OCI-LY3 (cell line): ENCODE results near the gene CRTC3.

ENCODE experiments used
- H2AFZ ChIP-seq: fragments of 200-600, 300-600 bp; shearing (Covaris generic); 2 replicates; pipeline ENCODE4 v1.6.0; 2014; ENCODE audit warnings: antibody characterized with exemption, low read depth, low read length
- H3K27ac ChIP-seq: fragments of 200-600, 300-600 bp; sonication (generic); 2 replicates; pipeline ENCODE4 v1.5.1; 2014; ENCODE audit warnings: mild to moderate bottlenecking, low read length, moderate library complexity, mixed read lengths
- H3K27me3 ChIP-seq: fragments of 200-600, 300-600 bp; sonication (generic); 2 replicates; pipeline ENCODE4 v1.6.1; 2014; ENCODE audit warnings: low read depth, low read length, mixed read lengths
- H3K36me3 ChIP-seq: fragments of 200-600, 300-600 bp; sonication (generic); replicated peaks from 2 replicates; pipeline ENCODE3; 2014; ENCODE audit warnings: low read depth, low read length, mixed read lengths
- H3K4me1 ChIP-seq: fragments of 300-600, 200-600 bp; sonication (generic); 2 replicates; pipeline ENCODE4 v1.6.1; 2014; ENCODE audit warnings: low read length, mixed read lengths
- H3K4me2 ChIP-seq: fragments of 200-600, 300-600 bp; sonication (generic); 2 replicates; pipeline ENCODE4 v1.6.1; 2014; ENCODE audit warnings: low read length, mixed read lengths
- H3K4me3 ChIP-seq: fragments of 300-600, 200-600 bp; sonication (generic); 2 replicates; pipeline ENCODE4 v1.5.1; 2014; ENCODE audit warnings: antibody characterized with exemption, mild to moderate bottlenecking, low read length, moderate library complexity
- H3K79me2 ChIP-seq: fragments of 300-600, 200-600 bp; shearing (Covaris generic); 2 replicates; pipeline ENCODE4 v1.6.1; 2014; ENCODE audit warnings: mild to moderate bottlenecking, low read length, mixed read lengths
- H3K9ac ChIP-seq: fragments of 300-600, 200-600 bp; shearing (Covaris generic); 2 replicates; pipeline ENCODE4 v1.6.0; 2014; ENCODE audit warnings: mild to moderate bottlenecking, low read length, moderate library complexity
- H3K9me3 ChIP-seq: fragments of 200-600, 300-600 bp; shearing (Covaris generic); 2 replicates; pipeline ENCODE4 v1.6.1; 2014; ENCODE audit warnings: low read length, mixed read lengths; ENCODE audit not compliant: insufficient read depth
- H4K20me1 ChIP-seq: fragments of 200-600, 300-600 bp; sonication (generic); 2 replicates; pipeline ENCODE4 v1.6.1; 2016; ENCODE audit warnings: low read length, mixed read lengths; ENCODE audit not compliant: insufficient read depth
- EZH2phosphoT487 ChIP-seq: fragments of 200-600 bp; shearing (Covaris generic); IDR thresholded peaks from 2 replicates; pipeline ENCODE4 v1.6.1; 2018; ENCODE audit warnings: antibody characterized with exemption, mixed run types, low read depth
- TF ChIP-seq, protein P1 (sequence below): fragments of 200-600, 300-600 bp; sonication (generic); IDR thresholded peaks from 2 replicates; pipeline ENCODE4 v1.5.1; 2014; ENCODE audit warnings: antibody characterized with exemption, low read length, low read depth

CRTC3 gene

GRCh38 chr15:90611157-90611556 is 81.4 kb downstream of the CRTC3 start:
- H2AFZ ChIP-seq = no peak overlapping the region
- H3K4me3 ChIP-seq = no peak overlapping the region
- no peaks in the 10 kb centered on the region for H3K4me1 ChIP-seq
- H4K20me1 ChIP-seq = no peaks in the 10 kb centered on the region
- no peaks in the 10 kb centered on the region for H3K27me3 ChIP-seq
- TF ChIP-seq EZH2phosphoT487 = no peak
- TF ChIP-seq, protein P1, sequence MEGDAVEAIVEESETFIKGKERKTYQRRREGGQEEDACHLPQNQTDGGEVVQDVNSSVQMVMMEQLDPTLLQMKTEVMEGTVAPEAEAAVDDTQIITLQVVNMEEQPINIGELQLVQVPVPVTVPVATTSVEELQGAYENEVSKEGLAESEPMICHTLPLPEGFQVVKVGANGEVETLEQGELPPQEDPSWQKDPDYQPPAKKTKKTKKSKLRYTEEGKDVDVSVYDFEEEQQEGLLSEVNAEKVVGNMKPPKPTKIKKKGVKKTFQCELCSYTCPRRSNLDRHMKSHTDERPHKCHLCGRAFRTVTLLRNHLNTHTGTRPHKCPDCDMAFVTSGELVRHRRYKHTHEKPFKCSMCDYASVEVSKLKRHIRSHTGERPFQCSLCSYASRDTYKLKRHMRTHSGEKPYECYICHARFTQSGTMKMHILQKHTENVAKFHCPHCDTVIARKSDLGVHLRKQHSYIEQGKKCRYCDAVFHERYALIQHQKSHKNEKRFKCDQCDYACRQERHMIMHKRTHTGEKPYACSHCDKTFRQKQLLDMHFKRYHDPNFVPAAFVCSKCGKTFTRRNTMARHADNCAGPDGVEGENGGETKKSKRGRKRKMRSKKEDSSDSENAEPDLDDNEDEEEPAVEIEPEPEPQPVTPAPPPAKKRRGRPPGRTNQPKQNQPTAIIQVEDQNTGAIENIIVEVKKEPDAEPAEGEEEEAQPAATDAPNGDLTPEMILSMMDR = no peak
- H3K4me2 ChIP-seq = no peak overlapping the region
- no peak overlapping the region for H3K27ac ChIP-seq
- no peaks in the 10 kb centered on the region for H3K9me3 ChIP-seq
- no peaks in the 10 kb centered on the region for H3K36me3 ChIP-seq
- H3K9ac ChIP-seq = no peak overlapping the region
- no peaks in the 10 kb centered on the region for H3K79me2 ChIP-seq

- no peak overlapping the region for H3K9ac ChIP-seq
- no peak overlapping the region for H3K27ac ChIP-seq
- peaks cover 4% of the 10 kb centered on the region for H3K36me3 ChIP-seq
- no peaks in the 10 kb centered on the region for H4K20me1 ChIP-seq
- no peaks in the 10 kb centered on the region for H3K27me3 ChIP-seq
- H3K4me2 ChIP-seq = no peak overlapping the region
- H3K4me3 ChIP-seq = no peak overlapping the region
- H3K79me2 ChIP-seq = no peaks in the 10 kb centered on the region
- TF ChIP-seq EZH2phosphoT487 = no peak
- TF ChIP-seq, protein P1 = no peak
- no peak overlapping the region for H2AFZ ChIP-seq
- peaks cover 34% of the 10 kb centered on the region for H3K4me1 ChIP-seq
- no peaks in the 10 kb centered on the region for H3K9me3 ChIP-seq
These were observed 87.4 kb downstream of the CRTC3 start for GRCh38 chr15:90617171-90617570.

DNA sequence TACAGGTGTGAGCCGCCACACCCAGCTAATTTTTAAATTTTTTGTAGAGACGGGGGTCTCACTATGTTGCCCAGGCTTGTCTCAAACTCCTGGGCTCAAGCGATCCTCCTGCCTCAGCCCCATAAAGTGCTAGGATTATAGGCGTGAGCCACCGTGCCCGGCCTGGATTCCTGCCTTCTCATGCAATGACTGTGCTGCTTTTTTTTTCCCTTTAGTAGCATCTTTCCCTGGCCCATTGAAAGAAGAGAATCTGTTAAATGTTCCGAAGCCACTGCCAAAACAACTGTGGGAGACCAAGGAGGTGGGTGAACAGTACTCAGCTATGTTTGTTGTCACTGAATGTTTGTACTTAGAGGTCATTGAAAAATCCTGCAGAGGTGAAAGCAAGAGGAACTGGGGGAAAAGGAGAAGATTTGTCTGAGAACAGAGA is 88.0 kb downstream of the CRTC3 start:
- no peak overlapping the region for H3K4me3 ChIP-seq
- peaks cover 34% of the 10 kb centered on the region for H3K4me1 ChIP-seq
- H3K9me3 ChIP-seq = no peaks in the 10 kb centered on the region
- H3K27me3 ChIP-seq = no peaks in the 10 kb centered on the region
- TF ChIP-seq, protein P1 = no peak
- TF ChIP-seq EZH2phosphoT487 = no peak
- no peaks in the 10 kb centered on the region for H4K20me1 ChIP-seq
- H3K79me2 ChIP-seq = no peaks in the 10 kb centered on the region
- peaks cover 4% of the 10 kb centered on the region for H3K36me3 ChIP-seq
- no peak overlapping the region for H2AFZ ChIP-seq
- no peak overlapping the region for H3K27ac ChIP-seq
- H3K9ac ChIP-seq = no peak overlapping the region
- no peak overlapping the region for H3K4me2 ChIP-seq

DNA sequence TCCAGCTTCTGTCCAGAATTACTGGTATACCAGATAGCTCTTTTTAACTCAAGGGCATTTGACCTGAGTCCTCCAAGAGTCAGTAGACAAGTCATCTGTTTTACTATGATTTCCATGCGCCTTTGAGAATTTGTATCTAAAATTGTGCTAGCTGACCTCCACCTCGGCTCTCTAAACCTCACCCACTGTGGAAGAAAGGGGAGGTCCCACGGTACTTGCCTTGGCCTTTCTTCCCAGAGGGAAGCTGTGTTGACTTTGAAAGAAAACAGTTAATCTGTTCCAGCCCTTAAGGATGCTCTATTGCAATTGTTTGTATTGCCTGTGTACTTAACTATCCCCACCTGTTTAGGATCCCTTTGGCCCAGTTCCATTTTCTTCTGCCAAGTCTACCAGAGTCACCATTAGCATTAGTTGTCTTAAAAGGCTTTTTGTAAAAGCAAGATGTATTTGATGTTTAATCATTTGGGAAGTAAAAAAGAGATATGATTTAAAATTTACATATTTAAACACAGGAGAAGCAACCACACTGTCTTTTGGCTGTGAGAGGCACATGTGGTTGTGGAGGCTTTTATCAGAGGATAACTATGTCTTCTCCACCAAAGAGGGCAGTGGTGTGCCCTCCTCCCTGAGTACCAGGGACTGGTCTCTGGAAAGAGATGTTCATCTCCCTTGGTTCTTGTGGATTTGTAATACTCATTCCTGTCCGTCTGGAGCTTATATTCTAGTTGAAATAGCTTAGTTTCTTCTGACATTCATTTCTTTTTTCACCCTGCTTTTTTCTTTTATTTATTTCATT is 88.8 kb downstream of the CRTC3 start:
- Histone ChIP-seq H3K27me3 (no peaks in the 10 kb centered on the region), H3K4me2 (peak overlapping the region; percentile 17)
- TF ChIP-seq, protein P1 = peak; percentile 29; the same call in 1 of the 2 replicates
- TF ChIP-seq EZH2phosphoT487 = no peak

More for the DNA sequence above, 88.8 kb downstream of the CRTC3 start:
- no peaks in the 10 kb centered on the region for H4K20me1 ChIP-seq
- H3K4me1 ChIP-seq = peaks cover 34% of the 10 kb centered on the region
- H3K9ac ChIP-seq = 0 out of 2 replicates have a peak overlapping the region, but pooled peaks have one; percentile 1
- H3K79me2 ChIP-seq = no peaks in the 10 kb centered on the region
- H3K4me3 ChIP-seq = no peak overlapping the region
- H2AFZ ChIP-seq = no peak overlapping the region
- H3K36me3 ChIP-seq = peaks cover 4% of the 10 kb centered on the region
- H3K27ac ChIP-seq = no peak overlapping the region
- H3K9me3 ChIP-seq = no peaks in the 10 kb centered on the region
